Stimulated activated CD4-positive, alpha-beta T cell treated with anti-CD3 and anti-CD28 coated beads, Interleukin-1b, Interleukin-23, amount 100 ng/mL, for 4 hours (primary cell): ENCODE data around the gene TRAPPC2L.
"Not testable (repeated sequence)": the region's sequence is repeated elsewhere in the genome, so short reads cannot be mapped to it uniquely, and the experiment has no call there.

Experiments used
- DNase-seq, 2 donors: peaks; one replicate each; pipeline ENCODE4 v3.0.0-alpha.2; 2020; ENCODE audit warnings: low read depth in 2 of 2

Gene TRAPPC2L

GRCh38 chr16:88877564-88878289 lies 20.8 kb downstream of the TRAPPC2L start:
- DNase-seq = no peak

- DNase-seq = no peak
Measured at GRCh38 chr16:88878356-88878755, 21.4 kb downstream of the TRAPPC2L start.

DNA sequence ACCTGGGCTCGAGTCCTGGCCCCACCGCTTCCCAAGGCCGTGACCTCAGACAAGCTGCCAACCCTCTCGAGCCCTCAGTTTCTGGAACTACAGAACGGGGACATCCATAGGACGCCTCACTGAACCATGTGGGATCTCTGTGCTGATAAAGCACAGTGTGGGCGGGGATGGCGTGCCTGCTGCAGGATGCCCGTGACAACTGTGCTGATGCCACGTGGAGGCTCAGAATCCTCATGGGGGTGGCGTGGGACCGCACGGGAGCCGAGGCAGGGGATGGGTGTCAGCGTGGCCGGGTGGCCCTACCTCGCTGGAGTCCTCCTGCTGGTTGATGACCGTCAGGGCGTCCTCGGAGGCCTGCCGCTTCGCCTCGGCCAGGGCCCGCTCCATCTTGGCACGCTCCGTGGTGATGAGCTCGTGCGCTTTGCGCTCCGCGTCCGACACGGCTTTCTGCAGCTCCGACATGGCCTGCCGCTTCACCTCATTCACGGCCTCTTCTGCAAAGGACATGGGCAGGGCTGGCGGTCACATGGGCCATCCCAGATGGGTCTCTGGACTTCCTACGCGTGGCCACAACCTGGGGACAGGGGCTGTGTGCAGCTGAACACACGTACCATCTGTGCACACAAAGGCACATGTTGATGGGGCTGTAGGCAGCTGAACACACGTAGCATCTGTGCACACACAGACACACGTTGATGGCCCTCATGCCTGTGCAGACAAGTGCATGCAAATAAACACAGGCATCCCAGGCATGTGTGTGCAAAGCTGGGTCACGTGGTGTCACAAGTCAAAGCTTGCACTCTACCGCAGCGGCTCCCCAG lies 22.2 kb downstream of the TRAPPC2L start:
- DNase-seq = no peak

DNA sequence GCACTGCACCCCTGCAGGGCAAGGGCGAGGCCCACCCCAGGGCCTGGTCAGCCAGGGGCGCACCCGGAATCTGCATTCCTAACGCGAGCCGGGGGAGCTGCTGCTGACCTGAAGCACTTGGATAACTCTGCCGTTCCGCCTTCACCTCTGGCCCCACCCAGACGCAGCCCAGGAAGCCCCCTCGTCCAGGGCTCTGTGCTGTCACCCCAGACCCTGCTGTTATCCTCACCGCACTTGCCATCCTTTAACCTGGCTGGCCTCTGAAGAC lies 22.8 kb downstream of the TRAPPC2L start:
- no peak for DNase-seq

DNA sequence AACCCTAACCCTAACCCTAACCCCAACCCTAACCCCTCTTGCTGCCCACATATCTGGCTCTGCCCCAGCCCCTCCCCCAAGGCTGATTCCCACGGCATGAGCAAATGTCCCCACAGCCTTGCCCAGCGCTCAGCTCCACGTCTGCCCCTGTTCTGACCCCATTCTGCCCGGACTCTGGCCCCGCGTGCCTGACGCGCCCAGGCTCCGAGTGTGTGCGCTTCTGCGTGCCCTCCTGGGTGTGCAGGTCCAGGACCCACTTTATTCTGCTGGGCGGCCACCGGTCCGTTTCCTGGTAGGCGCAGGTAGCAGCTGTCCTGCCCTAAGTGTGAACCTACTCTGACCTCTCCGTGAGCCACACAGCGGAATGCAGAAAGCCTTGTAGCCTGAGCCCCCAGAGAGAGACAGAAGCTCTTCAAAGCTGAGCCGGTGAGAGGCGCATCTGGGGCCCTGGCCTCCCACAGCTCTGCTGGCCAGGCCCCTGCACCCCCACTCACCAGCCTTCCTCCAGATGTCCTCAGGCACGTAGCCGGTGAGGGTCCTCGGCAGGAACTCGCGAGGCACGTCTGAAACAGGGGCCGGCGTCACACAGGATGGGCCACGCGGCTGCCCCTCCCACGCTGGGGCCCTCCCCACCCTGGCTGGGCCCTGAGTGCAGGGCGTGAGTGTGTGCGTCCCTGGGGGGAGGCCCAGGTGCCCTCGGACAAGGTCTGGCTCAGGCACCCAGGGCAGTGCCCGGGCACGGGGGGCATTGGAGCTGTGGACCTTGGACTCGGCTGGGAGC lies 23.5 kb downstream of the TRAPPC2L start:
- no peak for DNase-seq

GRCh38 chr16:88881007-88881615 lies 24.2 kb downstream of the TRAPPC2L start:
- DNase-seq = no peak

DNA sequence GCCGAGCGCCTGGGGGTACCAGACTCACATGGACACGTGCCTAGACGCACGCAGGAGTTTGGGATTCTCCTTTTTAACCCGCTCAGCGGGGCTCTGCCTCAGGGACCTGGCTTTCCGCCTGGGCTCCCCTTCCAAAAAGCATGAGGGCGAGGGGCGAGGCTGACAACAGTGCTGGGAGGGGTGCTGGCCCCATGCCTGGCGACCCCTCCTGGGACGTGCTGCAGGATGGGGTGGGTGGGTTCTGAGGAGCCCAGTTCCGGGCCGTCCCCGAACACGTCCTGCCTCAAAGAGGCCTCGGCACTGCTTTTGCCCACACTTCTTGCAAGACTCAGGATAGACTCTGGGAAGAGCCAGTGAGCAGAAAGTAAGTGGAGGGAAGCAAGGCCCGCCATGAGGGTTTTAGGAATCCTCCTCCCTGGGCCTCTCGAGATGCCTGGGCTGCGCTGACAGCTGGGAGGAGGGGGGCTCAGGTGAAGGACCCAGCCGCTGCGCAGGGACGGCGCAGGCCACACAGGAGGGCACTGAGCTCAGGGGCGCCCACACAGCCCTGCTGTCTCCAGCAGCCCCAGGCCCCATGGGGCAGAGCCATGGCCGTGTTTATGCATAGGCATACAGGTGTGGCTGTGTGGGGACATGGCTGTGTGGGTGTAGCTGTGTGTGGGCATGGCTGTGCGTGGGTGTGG lies 24.9 kb downstream of the TRAPPC2L start:
- no peak for DNase-seq

- DNase-seq = peak in 1 of 2 donors; percentile 6
Measured at GRCh38 chr16:88882358-88883030, 25.6 kb downstream of the TRAPPC2L start.

- no peak for DNase-seq
Measured at GRCh38 chr16:88883117-88883895, 26.4 kb downstream of the TRAPPC2L start.

- no peak for DNase-seq
Measured at GRCh38 chr16:88883946-88884345, 27.0 kb downstream of the TRAPPC2L start.

DNA sequence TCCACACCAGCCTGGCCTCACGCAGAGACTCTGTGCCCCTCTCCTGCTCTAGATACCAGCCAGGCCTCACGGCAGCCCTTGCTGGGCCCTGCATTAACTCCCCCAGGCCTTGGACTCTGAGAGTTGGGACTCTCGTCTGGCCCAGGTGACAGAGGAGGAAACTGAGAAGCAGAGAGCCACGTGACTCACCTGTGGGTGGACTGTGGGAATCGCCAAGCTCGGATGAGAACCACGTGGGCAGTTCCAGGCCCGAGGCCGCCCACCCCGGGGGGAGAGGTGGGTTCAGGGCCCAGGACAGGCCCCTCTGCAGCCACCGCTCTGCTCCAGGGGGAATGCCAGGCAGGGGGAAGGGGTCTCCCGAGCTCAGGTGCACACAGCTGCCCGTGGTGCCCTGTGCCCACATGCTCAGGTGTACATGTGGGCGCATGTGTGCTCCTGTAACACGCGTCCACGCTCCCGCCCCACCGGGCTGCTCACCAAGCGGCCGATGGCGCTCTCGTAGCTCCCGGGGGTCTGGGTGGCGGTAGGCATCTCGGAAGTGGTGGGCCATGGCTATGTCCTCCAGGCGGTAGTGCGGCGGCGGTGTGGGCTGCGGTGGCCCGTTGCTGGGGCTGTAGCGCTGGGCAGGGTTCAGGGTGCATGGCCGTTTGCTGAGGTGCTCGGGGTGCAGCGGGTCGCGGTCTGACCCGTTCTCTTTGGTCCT lies 27.8 kb downstream of the TRAPPC2L start:
- no peak for DNase-seq

- DNase-seq = no peak
Measured at GRCh38 chr16:88885693-88886280, 28.9 kb downstream of the TRAPPC2L start.

- no peak for DNase-seq
Measured at GRCh38 chr16:88886420-88886844, 29.5 kb downstream of the TRAPPC2L start.

DNA sequence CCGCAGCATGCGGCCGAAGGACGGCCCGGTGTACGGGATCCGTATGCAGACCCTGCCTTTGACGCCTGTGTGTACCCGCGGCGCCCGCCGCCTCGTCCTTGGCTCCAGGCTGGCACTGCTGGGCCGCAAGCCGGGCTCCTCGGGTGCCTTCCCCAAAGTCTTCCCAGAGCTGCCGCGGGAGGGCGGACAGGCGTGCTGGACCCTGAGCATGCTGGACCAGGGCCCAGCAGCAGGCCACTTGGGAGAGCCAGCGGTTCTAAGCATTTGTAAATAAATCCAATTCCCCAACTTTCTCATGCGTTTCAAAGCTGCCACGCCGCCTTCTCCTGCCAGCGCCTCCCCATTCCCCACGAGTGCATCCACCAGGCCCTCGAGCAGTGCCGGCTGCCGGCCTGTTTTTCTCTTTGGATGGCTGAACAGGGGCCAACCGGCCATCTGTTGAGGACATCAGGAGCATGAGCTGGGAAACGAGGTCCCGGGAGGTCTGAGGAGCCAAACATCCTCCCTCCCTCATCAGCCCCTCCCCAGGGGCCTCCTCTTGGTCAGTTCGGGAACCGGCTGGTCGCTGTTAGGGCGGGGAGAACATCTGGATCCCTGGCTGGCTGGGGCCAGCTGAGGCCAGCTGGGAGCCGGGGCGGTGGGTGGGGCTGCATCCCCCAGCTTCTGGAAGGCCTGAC lies 30.1 kb downstream of the TRAPPC2L start:
- DNase-seq = no peak

DNA sequence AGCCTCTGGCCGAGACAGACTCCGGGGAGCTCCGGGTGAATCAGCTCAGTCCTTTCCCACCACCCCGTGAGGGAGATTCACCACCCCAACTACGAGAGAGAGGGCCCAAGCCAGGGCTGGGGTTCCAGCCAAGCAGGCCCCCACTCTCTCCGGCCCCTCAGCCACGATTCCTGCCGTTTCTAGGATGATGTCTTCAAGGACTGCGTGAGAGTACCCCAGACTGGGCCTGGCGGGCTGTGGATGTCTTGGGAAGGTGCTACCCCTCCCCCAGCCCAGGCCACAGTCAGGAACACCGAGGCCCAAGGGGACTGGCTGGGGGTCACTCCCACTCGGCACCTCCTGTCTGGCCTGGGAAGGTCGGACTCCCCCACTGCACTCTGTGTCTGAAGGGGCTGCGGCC lies 31.1 kb downstream of the TRAPPC2L start:
- no peak for DNase-seq

- no peak for DNase-seq
Measured at GRCh38 chr16:88888461-88889387, 31.8 kb downstream of the TRAPPC2L start.

DNA sequence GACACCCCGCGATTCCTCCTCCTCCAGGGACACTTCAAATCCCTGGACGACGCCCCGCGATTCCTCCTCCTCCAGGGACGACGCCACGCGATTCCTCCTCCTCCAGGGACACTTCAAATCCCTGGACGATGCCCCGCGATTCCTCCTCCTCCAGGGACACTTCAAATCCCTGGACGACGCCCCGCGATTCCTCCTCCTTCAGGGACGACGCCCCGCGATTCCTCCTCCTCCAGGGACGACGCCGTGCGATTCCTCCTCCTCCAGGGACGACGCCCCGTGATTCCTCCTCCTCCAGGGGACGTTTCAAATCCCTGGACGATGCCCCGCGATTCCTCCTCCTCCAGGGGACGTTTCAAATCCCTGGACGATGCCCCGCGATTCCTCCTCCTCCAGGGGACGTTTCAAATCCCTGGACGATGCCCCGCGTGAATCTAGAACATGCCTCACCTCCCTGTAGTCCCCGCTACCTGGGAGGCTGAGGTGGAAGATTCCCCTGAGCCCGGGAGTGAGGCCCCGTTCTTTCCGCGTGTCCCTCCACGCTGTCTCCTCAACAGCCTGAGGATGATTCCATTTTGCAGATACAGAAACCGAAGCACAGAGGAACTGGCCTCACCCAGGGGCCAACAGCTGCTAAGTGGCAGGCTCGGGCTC lies 32.9 kb downstream of the TRAPPC2L start:
- not testable (repeated sequence) for DNase-seq
